Kasumi-1 (cell line): Measurements from ENCODE around the gene ZNF653.
"Not testable (repeated sequence)": the region's sequence is repeated elsewhere in the genome, so short reads cannot be mapped to it uniquely, and the experiment has no call there.

Experiments used
- DNase-seq, 2 experiments: peaks; one replicate each; lab custom pipeline; 2025; lab: John Stamatoyannopoulos, UW

ZNF653 gene

DNA sequence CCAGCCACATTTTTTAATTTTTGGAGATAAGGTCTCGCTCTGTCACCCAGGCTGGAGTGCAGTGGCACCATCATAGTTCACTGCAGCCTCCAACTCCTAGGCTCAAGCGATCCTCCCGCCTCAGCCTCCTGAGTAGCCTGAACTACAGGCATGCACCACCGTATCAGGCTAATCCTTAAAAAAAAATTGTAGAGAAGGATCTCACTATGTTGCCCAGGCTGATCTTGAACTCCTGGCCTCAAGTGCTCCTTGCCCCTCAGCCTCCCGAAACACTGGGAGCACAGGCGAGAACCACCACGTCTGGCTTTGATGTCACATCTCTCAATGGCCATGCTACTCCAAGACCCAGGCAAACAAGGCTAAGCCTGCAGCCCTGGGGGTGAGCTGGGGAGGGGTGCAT is 49.0 kb downstream of the ZNF653 start:
- no peak for DNase-seq

DNA sequence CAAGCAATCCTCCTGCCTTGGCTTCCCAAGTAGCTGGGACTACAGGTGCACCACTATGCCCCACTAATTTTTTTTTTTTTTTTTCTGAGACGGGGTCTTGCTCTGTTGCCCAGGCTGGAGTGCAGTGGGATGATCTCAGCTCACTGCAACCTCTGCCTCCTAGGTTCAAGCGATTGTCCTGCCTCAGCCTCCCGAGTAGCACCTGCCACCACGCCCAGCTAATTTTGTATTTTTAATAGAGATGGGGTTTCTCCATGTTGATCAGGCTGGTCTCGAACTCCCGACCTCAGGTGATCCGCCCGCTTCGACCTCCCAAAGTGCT is 50.4 kb downstream of the ZNF653 start:
- not testable (repeated sequence) for DNase-seq

DNA sequence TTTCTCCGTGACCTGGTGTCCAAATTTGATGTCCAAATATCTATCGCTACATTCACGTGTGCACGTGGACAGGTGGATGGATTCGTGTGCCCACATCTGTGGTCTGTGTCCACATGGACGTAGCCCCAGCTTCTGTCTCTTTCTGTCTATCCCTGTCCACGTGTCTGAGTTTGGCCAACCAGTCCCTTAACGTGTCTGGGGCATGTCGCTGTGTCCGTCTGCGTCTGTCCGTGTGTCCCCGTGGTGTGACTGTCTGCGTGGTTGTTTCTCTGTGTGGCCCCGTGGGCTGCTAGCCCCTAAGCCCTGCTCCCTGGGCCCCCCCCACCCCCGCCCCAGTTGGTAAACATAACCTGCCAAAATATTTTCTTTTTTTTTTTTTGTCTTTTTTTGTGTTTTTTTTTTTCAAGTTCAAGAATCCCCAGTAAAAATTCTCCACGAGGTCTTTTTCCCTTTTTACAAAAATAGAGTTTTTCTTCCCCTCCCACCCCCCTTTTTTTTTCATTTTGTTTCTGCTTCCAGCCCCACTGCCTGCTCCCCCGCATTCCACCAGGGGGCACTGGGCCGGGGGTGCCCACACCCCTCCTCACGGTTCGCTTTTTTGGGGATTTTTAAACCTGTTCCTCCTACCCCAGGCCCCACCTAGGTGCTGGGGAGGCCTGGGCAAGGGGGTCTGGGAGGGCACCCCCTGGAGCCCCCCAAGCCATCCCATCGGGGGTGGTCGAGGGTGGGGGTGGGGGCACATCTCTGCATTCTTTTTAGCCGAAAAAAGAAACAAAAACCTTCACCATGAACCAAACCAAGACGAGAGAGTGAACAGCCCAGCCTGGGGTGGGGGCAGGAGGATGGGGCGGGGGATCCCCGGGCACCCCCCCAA is 51.9 kb downstream of the ZNF653 start:
- no peak for DNase-seq

DNA sequence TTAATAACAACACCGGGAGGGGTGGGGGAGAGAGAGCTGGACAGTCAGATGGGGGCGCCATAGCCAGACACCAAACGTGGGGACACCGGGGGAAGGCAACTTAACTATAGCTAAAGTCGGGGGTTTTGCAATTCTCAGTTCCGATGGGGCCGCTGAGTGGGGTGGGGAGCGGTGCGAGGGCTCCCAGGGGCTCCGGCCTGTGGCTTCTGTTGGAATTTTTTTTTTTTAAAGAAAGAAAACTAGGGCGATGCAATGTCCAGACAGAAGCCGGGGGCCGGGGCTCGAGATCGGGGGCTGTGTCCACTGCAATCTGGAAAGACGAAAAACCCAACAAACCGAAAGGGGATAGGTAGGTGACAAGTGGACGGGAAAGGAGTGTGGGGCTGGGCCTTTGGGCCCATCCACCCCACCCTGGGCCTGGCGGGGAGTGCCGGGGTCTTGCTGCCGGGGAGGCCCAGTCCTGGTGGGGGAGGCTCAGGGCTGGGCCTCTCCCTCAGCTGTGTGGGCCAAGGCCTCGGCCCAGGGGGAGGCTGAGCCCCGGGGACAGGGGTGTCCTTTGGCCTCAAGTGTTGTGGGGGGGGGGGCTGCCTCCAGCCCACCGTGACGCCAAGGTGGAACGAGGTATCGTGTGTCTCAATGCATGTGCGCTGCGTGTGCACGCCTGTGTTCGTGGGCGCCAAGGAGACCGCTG is 52.9 kb downstream of the ZNF653 start:
- DNase-seq = no peak

DNA sequence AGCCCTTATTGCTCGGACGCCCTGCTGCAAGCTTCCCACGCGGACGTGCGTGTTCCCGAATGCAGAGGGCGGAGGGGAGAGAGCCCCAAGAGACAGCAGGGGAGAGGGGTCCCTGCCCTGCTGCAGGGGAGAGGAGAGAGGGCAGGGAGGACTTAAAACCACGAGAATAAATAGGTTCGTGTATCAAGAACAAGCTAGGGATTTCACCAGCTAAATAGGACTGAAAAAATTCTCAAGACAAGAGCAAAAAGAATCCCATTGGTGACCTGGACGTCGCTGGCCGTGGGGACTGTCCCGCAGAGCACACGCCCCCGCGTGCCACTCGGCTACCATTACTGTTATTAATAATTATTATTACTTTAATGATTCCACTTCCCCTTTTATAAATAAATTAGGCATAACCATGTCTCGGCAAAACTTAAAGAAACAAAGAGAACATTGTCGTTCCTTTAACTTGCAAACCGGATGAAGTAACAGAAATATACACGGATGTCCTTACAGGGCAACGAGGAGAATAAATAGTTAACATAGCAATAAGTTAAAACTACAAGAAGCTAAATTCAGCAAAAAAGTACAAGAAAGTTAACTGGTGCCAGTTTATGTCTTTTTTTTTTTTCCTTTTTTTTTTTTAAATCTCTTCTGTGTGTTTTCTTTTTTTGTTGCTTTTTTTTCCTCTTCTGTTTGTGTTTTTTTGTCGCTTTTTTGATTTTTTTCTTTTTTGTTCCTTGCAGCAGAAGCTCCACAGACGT is 53.6 kb downstream of the ZNF653 start:
- DNase-seq = no peak

DNA sequence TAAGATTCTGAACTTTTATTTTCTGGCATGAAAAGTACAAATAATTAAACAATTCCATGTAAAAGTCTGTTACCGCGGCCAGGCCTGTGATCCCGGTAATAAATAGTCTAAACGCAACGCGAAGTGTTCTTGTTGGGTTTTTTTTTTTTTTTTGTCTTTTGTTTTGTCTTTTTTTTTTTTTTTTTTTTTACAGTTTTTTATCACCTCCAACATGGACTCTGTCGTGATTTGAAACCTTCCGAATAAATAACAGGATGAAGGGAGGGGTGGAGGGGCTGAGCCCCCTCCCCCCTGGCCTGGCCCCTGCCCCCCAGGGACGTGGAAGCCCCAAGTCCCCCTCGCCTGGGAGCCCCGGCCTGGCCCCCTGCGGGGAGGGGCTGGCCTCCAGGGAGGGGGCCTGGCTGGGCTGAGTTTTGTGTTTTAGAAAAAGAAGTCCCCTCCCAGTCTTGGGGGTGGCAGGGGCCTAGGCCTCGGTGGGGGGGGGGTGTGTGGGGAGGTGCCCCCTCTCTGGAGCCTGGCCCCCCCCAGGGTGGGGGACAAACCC is 54.2 kb downstream of the ZNF653 start:
- no peak for DNase-seq

DNA sequence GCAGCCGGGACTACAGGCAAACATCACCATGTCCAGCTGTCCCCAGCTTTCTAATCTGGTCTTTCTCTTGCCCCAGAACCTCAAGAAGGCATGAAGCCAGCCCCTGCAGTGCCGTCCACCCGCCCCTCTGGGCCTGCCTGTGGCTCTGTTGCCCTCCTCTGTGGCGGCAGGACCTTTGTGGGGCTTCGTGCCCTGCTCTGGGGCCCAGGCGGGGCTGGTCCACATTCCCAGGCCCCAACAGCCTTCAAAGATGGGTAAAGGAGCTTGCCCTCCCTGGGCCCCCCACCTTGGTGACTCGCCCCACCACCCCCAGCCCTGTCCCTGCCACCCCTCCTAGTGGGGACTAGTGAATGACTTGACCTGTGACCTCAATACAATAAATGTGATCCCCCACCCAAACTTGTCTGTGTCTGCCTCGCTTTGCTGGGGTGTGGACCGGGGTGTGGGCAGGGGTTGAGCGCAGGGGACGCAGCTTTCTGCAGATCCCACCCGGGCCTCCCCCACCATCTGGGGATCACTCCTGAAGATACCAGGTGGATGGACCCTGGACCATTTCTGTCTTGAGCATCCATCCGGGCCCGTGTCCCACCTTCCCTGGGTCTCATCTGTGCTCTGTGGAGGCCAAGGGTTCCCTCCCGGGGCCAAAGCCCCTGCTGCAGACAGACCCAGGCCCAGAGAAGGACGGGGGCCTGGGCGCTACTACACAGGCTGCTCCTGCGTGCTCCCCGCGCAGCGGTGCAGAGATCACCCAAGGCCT is 54.9 kb downstream of the ZNF653 start:
- no peak for DNase-seq

DNA sequence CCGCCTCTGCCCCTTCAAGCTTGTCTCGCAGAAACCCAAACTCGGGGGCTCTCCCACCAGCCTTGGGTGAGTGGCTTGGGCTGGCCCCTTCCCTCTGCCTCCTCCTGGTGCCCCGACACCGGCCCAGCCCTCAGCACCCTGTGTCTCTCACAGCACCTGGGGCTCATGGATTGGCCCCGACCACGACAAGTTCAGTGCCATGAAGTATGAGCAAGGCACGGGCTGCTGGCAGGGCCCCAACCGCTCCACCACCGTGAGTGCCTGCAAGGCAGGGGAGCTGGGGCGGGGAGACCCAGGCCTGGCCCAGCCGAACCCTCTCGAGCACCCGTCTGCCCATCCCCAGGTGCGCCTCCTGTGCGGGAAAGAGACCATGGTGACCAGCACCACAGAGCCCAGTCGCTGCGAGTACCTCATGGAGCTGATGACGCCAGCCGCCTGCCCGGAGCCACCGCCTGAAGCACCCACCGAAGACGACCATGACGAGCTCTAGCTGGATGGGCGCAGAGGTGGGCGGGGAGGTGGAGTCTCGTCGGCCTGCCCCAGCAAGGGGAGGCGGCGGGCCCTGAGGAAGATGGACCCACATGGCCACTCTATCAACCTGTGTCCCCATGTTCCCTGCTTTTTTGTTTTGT is 56.6 kb downstream of the ZNF653 start:
- no peak for DNase-seq

DNA sequence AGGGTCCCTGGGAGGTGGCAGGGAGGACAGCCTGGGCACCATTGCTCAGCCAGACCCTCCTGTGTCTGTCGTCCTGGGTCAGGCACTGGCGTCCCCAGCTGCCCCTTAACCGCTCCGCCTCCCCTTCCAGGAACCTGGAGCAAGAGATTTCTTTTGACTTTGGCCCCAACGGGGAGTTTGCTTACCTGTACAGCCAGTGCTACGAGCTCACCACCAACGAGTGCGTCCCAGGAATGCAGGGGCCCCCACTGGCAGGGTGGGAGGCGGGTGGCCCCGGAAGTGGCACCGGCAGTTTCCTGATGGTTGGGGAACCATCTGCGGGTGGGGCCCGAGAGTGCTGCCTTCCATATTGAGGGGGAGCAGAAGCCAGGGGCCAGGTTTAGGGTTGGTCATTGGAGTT is 57.2 kb downstream of the ZNF653 start:
- DNase-seq = no peak

DNA sequence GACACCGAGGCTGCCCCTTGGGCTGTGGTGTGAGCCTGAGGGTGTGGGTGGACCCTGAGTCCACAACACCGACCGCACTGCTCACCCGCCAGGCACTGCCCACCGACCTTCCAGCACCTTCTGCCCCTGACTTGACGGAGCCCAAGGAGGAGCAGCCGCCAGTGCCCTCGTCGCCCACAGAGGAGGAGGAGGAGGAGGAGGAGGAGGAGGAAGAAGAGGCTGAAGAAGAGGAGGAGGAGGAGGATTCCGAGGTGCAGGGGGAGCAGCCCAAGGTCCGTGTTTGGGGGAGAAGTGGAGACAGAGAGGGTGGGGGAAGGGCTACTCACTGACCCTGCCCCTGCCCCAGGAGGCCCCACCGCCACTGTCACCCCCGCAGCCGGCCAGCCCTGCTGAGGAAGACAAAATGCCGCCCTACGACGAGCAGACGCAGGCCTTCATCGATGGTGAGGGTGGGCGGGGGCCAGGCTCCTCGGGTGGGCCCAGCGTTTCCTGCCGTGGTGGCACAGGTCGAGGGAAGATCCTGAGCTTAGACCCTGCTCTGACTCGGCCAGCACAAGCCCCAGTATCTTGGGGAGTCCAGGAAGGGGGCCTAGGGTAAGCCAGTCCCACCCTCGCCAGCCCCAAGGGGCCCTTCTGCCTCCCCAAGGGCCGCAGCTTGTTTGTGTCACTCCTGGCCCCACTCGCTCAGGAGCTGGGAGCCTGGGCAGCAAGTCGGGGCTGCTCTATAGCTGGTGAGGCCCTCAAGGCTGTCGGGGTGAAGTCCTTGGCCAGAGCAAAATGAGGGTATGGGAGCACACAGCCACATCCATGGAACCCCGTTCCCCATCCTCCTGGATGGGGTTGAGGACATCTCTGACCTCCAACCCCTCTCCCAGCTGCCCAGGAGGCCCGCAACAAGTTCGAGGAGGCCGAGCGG is 58.0 kb downstream of the ZNF653 start:
- no peak for DNase-seq

DNA sequence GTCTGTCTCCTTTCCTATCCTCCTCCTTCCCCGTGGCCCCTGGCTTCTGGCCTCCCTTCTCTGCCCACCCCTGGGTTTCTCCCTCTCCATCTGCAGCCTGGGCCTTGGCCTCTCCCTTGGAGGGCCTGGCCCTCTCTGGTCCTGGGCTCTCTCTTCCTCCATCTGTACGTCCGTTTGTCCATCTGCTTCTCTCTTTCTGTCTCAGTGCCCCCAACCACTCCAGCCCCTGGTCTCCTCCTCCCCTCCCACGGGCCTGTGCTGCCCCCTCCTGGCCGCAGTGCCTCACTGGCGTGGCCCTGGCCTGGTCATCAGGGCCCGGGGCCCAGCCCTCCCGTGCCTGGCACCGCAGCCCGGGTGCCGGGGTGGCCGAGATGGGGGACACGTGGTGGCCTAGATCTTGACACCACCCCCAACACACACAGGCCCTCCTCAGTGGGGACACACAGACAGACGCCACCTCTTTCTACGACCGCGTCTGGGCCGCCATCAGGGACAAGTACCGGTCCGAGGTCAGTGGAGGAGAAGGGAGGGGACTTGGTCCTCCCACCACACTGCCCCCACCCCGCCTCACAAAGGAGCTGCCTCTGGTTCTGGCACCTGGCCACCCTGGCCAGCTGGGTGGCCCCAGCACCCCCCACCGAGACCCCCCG is 58.9 kb downstream of the ZNF653 start:
- DNase-seq = peak in 1 of 2 experiments; percentile 11

DNA sequence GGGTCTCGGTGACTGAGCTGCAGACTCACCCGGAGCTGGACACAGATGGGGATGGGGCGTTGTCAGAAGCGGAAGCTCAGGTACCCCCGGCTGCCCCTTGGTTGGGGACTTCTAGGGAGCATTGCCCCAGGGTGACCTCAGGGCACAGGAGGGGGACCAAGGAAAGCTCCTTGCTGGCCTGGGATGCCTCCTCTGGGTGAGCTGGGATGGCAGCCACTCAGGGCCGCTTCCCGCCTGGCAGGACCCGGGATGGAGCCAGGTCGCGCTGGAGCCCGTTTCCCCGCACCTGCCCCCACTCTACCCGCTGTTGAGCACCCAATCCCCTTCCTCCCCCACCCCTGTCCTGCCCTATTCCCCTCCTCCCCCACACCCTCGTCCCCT is 59.4 kb downstream of the ZNF653 start:
- no peak for DNase-seq

DNA sequence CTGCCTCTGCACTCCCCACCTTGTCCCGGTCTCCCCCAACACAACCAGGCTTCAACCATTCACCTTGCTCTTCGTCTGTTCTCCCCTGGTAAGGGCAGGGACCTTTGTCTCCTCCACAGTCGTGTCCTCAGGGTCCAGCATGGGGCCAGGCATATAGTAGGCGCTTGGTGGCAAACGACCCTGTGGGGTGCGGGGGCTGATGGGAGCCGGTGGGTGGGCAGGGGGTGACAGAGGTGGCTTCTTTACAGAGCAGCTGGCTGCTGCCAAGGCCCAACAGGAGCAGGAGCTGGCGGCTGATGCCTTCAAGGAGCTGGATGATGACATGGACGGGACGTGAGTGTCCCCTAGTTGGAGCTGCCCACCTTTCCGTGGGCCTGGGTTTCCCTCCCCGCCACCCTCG is 60.5 kb downstream of the ZNF653 start:
- DNase-seq = no peak

DNA sequence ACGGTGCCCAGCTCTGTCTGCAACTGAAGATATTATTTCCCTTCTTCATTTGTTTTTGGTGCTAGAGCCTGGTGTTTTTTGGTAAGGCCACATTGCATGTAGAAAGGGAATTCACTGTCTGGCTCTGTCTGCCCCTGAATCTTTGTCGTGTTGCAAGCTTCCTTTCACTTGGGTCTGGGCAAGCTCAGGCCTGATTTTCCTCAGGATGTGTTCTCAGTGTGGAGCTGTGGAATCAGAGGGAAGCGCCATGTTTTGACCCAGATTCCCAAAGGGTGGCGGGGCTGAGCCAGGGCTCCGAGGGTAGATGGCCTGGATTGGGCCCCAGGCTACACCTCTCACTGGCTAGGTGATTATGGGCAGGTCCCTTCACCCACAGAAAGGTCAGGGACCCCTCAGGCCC is 61.6 kb downstream of the ZNF653 start:
- DNase-seq = no peak

DNA sequence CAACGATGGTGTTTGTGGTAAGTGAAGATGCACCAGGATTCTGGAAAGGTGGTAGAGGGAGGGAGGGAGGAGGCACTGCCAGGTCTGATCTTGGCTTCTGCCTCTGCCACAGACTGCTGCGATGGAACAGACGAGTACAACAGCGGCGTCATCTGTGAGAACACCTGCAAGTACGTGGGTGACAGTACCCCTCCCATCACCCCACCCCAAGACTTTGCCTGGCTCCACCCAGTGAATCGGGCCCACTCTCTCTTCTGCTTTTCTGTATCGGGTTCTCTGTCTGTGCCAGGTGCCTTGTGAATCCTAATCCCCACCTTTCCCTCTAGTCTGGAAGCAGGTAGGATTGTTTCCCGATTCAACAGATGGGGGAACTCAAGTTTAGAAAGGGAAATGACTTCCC is 67.7 kb downstream of the ZNF653 start:
- DNase-seq = no peak

DNA sequence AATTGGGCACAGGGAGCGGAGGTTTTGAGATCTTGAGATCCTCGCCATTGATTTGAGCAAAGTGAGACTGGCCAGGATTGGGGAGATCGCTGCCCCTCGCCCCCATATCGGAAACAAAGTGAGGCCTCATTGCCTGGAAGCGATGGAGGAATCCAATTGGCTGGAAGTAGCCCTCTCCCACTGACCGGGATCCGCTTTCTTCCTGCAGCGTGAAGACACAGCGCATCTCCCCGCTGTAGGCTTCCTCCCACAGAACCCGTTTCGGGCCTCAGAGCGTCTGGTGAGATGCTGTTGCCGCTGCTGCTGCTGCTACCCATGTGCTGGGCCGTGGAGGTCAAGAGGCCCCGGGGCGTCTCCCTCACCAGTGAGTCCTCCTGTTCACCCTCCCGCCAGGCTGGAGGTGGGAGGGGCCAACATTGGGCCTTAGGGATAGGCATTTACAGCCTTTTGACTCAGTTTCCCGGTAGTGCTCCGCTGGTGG is 69.8 kb downstream of the ZNF653 start:
- DNase-seq = no peak

DNA sequence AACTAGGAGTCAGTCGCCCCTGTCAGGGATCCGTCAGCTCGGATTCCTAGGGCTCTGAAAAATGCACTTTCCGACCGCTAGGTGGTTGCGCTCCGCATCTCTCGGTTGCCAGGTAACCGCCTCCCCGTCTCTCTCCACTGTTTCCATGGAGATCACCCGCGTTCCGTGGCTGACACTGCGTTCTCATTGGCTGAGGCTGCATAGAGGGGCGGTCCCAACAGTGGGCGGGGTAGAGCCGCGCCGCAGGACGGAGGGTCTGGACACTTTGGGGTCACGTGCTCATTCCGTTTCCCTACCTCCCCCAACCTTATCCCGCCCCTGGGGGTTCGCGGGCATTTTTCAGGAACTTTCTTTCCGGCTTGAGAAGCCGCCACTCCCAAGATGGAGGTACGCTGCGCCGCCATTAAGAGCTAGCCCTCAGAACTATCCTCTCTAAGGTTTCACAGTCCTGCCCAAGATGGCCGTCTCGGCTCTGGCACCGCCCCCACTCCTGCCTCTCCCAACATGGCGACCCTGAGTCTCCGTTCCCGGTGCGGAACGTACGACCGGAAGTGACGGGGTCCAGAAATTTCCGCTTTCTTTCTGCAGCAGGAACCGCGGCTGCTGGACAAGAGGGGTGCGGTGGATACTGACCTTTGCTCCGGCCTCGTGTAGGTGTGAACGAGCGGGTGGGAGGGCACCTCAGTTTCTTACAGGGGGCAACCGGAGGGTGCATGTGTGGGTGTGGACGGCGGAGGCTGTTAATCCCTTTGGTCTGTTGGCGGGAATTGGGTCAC is 70.4 kb downstream of the ZNF653 start, which contains the start of the genes ODAD3 and PRKCSH:
ODAD3 (minus strand) TSS at position 65 of the 776 bp plus-strand sequence. CDS start 105 bp downstream, outside the sequence.
PRKCSH (plus strand) TSS at position 579 of the 776 bp plus-strand sequence. CDS start 483 bp downstream, outside the sequence.
- DNase-seq = peak; percentile 99

DNA sequence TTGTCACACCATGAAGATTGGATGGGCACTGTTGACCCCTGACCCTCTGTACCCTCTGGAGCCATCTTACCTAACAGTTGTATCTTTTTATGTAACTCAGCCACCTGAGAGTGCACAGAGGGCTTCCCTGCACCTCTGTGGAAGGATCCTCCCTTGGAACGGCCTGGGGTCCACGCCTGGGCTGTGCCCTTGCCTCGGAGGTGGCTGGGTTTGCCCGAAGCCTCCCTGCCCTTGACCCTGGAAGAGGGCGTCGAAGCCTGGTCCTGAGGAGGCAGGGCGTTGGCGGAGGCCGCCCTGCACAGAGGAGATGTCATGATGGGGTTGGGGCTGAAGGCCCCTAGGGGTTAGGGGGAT is 71.0 kb downstream of the ZNF653 start:
- no peak for DNase-seq

DNA sequence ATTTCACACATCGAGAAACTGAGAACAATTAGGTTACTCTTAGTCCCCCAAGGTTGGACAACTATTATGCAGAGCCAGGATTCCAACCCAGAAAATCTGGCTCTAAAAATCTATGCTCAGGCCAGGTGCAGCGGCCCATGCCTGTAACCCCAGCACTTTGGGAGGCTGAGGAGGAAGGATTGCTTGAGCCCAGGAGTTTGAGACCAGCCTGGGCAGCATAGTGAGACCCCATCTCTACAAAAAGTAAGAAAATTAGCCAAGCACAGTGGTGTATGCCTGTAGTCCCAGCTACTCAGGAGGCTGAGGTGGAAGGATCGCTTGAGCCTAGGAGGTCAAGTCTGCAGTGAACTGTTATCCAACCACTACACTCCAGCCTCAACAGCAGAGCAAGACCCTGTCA is 72.1 kb downstream of the ZNF653 start:
- not testable (repeated sequence) for DNase-seq
